HepG2 (cell line): ENCODE results near the gene DGCR8. TPM values are rescaled to one million over a fixed set of nuclear protein-coding genes. Genes with fewer than 3 reads are reported as not detected.

Experiments used
- EHMT2 ChIP-seq: fragments of 200-600 bp; sonication (generic); IDR thresholded peaks from 2 replicates; pipeline ENCODE4 v1.7.0; 2017; ENCODE audit warnings: antibody characterized with exemption, low read depth, low read length, borderline replicate concordance
- ERF ChIP-seq: IDR thresholded peaks from 2 replicates; pipeline ENCODE4 v1.6.1; 2018; ENCODE audit warnings: missing biosample characterization, missing genetic modification reagents
- GABPB1 ChIP-seq: IDR thresholded peaks from 2 replicates; pipeline ENCODE4 v1.6.1; 2016; ENCODE audit warnings: mild to moderate bottlenecking, missing genetic modification reagents, moderate library complexity, missing compliant biosample characterization
- NFYB ChIP-seq: sonication (generic); formaldehyde crosslinking; IDR thresholded peaks from 2 replicates; pipeline ENCODE4 v1.4.0; 2020; ENCODE audit warnings: missing genetic modification reagents
- PHF8 ChIP-seq: sonication (generic); formaldehyde crosslinking; IDR thresholded peaks from 2 replicates; pipeline ENCODE4 v1.5.0; 2020; ENCODE audit warnings: missing genetic modification reagents
- PITX1 ChIP-seq: sonication (generic); formaldehyde crosslinking; IDR thresholded peaks from 2 replicates; pipeline ENCODE4 v1.5.1; 2020; ENCODE audit warnings: mild to moderate bottlenecking, missing genetic modification reagents
- POLR2G ChIP-seq: fragments of 200-400 bp; formaldehyde crosslinking; IDR thresholded peaks from 2 replicates; pipeline ENCODE4 v1.6.1; 2018; ENCODE audit warnings: mild to moderate bottlenecking, low read depth, low read length, moderate library complexity
- SP1 ChIP-seq, 2 experiments: fragments of 450-650 bp in 1 of 2; sonication (generic) in 1 of 2; formaldehyde crosslinking in 1 of 2; IDR thresholded peaks; 2 replicates each; pipeline versions ENCODE4 v1.4.0 to v1.6.1; 2016 to 2020; ENCODE audit warnings: missing genetic modification reagents in 1 of 2
- SPEN ChIP-seq: sonication (generic); formaldehyde crosslinking; IDR thresholded peaks from 2 replicates; pipeline ENCODE4 v1.5.1; 2020; ENCODE audit warnings: low read depth, mild to moderate bottlenecking, missing genetic modification reagents
- THYN1 ChIP-seq: sonication (generic); formaldehyde crosslinking; IDR thresholded peaks from 2 replicates; pipeline ENCODE4 v1.8.1; 2023; ENCODE audit warnings: low read depth, mild to moderate bottlenecking, moderate library complexity, missing genetic modification reagents, borderline replicate concordance
- ZBTB25 ChIP-seq: IDR thresholded peaks from 2 replicates; pipeline ENCODE4 v1.6.1; 2018; ENCODE audit warnings: missing genetic modification reagents
- ZNF318 ChIP-seq: sonication (generic); formaldehyde crosslinking; IDR thresholded peaks from 2 replicates; pipeline ENCODE4 v1.4.0; 2020; ENCODE audit warnings: mild to moderate bottlenecking, missing genetic modification reagents
- ZNF569 ChIP-seq: sonication (generic); formaldehyde crosslinking; IDR thresholded peaks from 2 replicates; pipeline ENCODE4 v1.5.0; 2020; ENCODE audit warnings: mild to moderate bottlenecking, missing genetic modification reagents, moderate library complexity, borderline replicate concordance
- polyA plus RNA-seq, 8 experiments: library from polyadenylated mRNA; depleted of rRNA in 3 of 8; stranded (reverse) in 7 of 8; unstranded in 1 of 8; fragments of >200 nt; fragmentation: Illumina TruSeq in 4 of 8; extraction: Trizol in 4 of 8; gene quantifications; 2 replicates each; pipeline versions ENCODE4 v1.2.1 to v1.2.3, GENCODE V29; 2011 to 2016; ENCODE audit warnings: low read depth in 4 of 8, missing spikeins in 1 of 8, mixed read lengths in 1 of 8; ENCODE audit not compliant: insufficient read depth in 1 of 8
- total RNA-seq, 5 experiments: library from RNA; depleted of rRNA; stranded (reverse); fragments of >200 nt; fragmentation: Illumina TruSeq; extraction: Trizol; gene quantifications; 2 replicates each; pipeline ENCODE4 v1.2.3, GENCODE V29; 2016; ENCODE audit warnings: low read depth in 1 of 5
- TF ChIP-seq, protein P1 (sequence below): sonication (generic); formaldehyde crosslinking; IDR thresholded peaks from 2 replicates; pipeline ENCODE4 v1.4.0; 2020; ENCODE audit warnings: missing genetic modification reagents, low read depth, mild to moderate bottlenecking, borderline replicate concordance

The DGCR8 gene
- total and polyA plus RNA-seq, 2 of the 13 experiments (the other 11 are each of a cell fraction or from before 2014, with no cell fraction given): 10.2 to 23.2 TPM

DNA sequence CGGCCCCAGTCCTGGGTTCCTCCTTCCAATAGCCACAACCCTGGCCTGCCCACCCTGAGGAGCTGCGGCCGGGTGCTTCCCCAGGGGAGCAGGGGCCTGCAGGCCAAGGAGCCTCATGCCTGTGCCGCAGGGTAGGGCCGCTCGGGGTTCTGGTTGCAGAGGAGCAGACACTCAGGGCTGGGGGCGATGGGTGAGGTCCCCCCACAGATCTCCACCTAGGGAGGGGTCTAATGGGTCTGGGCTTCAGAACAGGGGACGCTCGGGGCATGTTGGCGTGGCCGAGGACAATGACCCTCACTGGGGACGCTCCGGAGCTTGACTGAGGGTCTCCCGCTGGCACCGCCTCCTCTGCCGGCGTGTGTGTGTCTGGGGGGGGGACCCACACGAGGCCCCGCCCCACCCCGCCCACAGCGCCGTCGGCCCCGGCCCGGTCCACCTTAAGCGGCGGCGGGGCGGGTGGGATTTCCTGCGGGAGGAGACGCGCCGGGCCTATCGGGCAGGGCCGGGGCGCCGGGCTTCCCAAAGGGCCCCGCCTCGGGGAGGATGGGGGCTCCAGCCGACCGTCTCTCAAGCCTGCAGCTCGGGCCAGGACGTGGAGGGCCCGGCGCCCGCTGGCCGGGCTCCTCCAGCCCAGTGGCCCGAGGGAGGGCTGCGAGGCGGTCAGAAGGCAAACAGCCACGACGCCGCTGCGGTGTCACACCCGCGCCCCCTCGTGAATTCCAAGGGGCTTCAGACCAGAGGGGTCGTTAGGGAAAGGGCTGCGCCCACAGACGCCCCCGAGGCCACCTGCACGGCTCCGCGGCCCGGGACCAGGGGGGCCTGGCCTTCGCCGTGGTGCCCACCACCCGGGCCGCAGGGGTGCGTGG lies 50.9 kb downstream of the DGCR8 start (continued):
- TF ChIP-seq SPEN (CRISPR knock-in tag): peak; percentile 46; the same call in 1 of the 2 replicates
- peak; percentile 54; the same call in 1 of the 2 replicates for TF ChIP-seq PHF8 (CRISPR knock-in tag)
- peak; percentile 13; the same call in 1 of the 2 replicates for TF ChIP-seq POLR2G
- TF ChIP-seq EHMT2: no peak
- TF ChIP-seq, protein P1, sequence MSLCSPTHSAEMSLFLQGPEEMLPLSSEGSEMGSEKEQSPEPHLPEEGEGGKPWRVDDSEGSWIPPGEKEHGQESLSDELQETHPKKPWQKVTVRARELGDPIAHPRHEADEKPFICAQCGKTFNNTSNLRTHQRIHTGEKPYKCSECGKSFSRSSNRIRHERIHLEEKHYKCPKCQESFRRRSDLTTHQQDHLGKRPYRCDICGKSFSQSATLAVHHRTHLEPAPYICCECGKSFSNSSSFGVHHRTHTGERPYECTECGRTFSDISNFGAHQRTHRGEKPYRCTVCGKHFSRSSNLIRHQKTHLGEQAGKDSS (CRISPR knock-in tag): no peak
- TF ChIP-seq PITX1 (CRISPR knock-in tag): no peak
- TF ChIP-seq NFYB: peak; percentile 76
- TF ChIP-seq GABPB1 (CRISPR knock-in tag): peak; percentile 92
- TF ChIP-seq THYN1 (CRISPR knock-in tag): no peak
- TF ChIP-seq ZNF318 (CRISPR knock-in tag): peak; percentile 9; the same call in 1 of the 2 replicates
- TF ChIP-seq ZNF569: no peak
- no peak for TF ChIP-seq SP1 (IDR thresholded peaks at IDR 0.05)
- peak; percentile 65 for TF ChIP-seq SP1 (CRISPR knock-in tag; IDR thresholded peaks at IDR 0.05)
- 0 out of 2 replicates have a peak, but pooled peaks have one; percentile 15 for TF ChIP-seq ERF
- 0 out of 2 replicates have a peak, but pooled peaks have one; percentile 32 for TF ChIP-seq ZBTB25 (CRISPR knock-in tag)
